ENCODE data around the gene GRIK4. TPM values are rescaled to one million over a fixed set of nuclear protein-coding genes. Genes with fewer than 3 reads are reported as not detected.

GRIK4 gene
- total and polyA plus RNA-seq, 2 of the 4 experiments (the other 2 are of a cell fraction), result 0.18 to 0.38 TPM

- ChIA-PET CTCF (interaction anchor here (0.7 kb wide), 1 partner anchor 22 kb away, joined by 9 read pairs; no protein-coding TSS in a partner anchor), POLR2A (ENCODE audit: unreplicated experiment) (no interaction called here)
- H3K14ac ChIP-seq (replicated peaks; ENCODE audit: low read depth, low read length), result no peak overlapping the region
- H3K56ac ChIP-seq (ENCODE audit: extremely low read depth, insufficient read depth, low read length), result no peak overlapping the region
- no peak overlapping the region for H2BK5ac ChIP-seq (ENCODE audit: low read depth, low read length, poor library complexity, severe bottlenecking)
- no peak overlapping the region for H3K27ac ChIP-seq (ENCODE audit: insufficient read depth, low read length)
- no peaks in the 10 kb centered on the region for H3K36me3 ChIP-seq (ENCODE audit: control insufficient read depth, insufficient read depth, low read length)
- no peak for TF ChIP-seq RFX5 (IDR thresholded peaks at IDR 0.05; ENCODE audit: low read depth, low read length)
- no peak for TF ChIP-seq MAZ (IDR thresholded peaks at IDR 0.05; ENCODE audit: borderline replicate concordance, low read depth, low read length)
- TF ChIP-seq RAD21 (IDR thresholded peaks at IDR 0.05; ENCODE audit: low read length), result no peak
- no peak for TF ChIP-seq FOS (IDR thresholded peaks at IDR 0.05; ENCODE audit: low read depth, low read length)
- no peak for TF ChIP-seq MAFK (IDR thresholded peaks at IDR 0.05; ENCODE audit: low read depth, low read length)
- TF ChIP-seq CEBPB (IDR thresholded peaks at IDR 0.05; ENCODE audit: low read depth, low read length), result no peak
- no peak for TF ChIP-seq MXI1 (IDR thresholded peaks at IDR 0.05; ENCODE audit: borderline replicate concordance, low read depth, low read length)
- no peak for TF ChIP-seq CHD1 (IDR thresholded peaks at IDR 0.05; ENCODE audit: low read depth, low read length)
- TF ChIP-seq RCOR1 (IDR thresholded peaks at IDR 0.05; ENCODE audit: insufficient replicate concordance, low read length), result no peak
- TF ChIP-seq SMC3 (IDR thresholded peaks at IDR 0.05; ENCODE audit: low read depth, low read length), result no peak
- no peak for TF ChIP-seq USF2 (IDR thresholded peaks at IDR 0.05; ENCODE audit: low read depth, low read length)
- TF ChIP-seq POLR2A (IDR thresholded peaks at IDR 0.05; ENCODE audit: low read depth, low read length), result no peak
- no peak for TF ChIP-seq ELK1 (IDR thresholded peaks at IDR 0.05; ENCODE audit: borderline replicate concordance, low read depth, low read length)
- TF ChIP-seq CTCF (conservative IDR thresholded peaks at IDR 0.05; ENCODE audit: low read depth, low read length), result no peak
- no peak for TF ChIP-seq BHLHE40 (IDR thresholded peaks at IDR 0.05; ENCODE audit: low read depth, low read length)
- no peak overlapping the region for H3K18ac ChIP-seq (ENCODE audit: low read depth, low read length)
- H2AK9ac ChIP-seq (replicated peaks; ENCODE audit: low read depth, low read length, poor library complexity), result no peak overlapping the region
- H3K9me3 ChIP-seq (ENCODE audit: control insufficient read depth, insufficient read depth, low read length), result no peaks in the 10 kb centered on the region
- in situ Hi-C loops (cut with MboI; ENCODE audit: low sequenced_read_pairs) (no loop called here), intact Hi-C loops (cut with micrococcal nuclease) (no loop called here), dilution Hi-C loops (cut with HindIII; ENCODE audit: low sequenced_read_pairs, unreplicated experiment) (no loop called here)
- H3K23ac ChIP-seq (ENCODE audit: low read depth, low read length), result no peak overlapping the region
- H2AK5ac ChIP-seq (ENCODE audit: low read depth, low read length), result no peak overlapping the region
- H2BK20ac ChIP-seq (ENCODE audit: low read depth, low read length), result no peak overlapping the region
- H2AFZ ChIP-seq (replicated peaks; ENCODE audit: low read length, poor library complexity), result no peak overlapping the region
- no peak overlapping the region for H2BK120ac ChIP-seq (ENCODE audit: low read depth, low read length)
- no peak overlapping the region for H2BK15ac ChIP-seq (ENCODE audit: low read depth, low read length)
- no peak overlapping the region for H3K4me2 ChIP-seq (ENCODE audit: low read depth, low read length)
- H3K4ac ChIP-seq (ENCODE audit: low read depth, low read length), result no peak overlapping the region
- no peak overlapping the region for H3K9ac ChIP-seq (ENCODE audit: low read depth, low read length)
- no CpG with 5 or more reads among the region's 5 CpGs for WGBS, 2 experiments (ENCODE audit: extremely low coverage in 2 of 2, insufficient read length in 1 of 2)
- H4K8ac ChIP-seq (ENCODE audit: low read depth in 2 of 2, low read length in 2 of 2), result no peak overlapping the region
- no peaks in the 10 kb centered on the region for H3K4me1 ChIP-seq (ENCODE audit: control insufficient read depth, insufficient read depth, low read length)
- BruUV-seq (replicated peaks), result no TSS peak
- no peaks in the 10 kb centered on the region for H3K79me1 ChIP-seq (ENCODE audit: low read depth in 1 of 2, low read length in 2 of 2)
- no peak overlapping the region for H4K5ac ChIP-seq (ENCODE audit: low read depth, low read length)
- no peak for ATAC-seq (ENCODE audit: low read depth)
- DNase-seq, result no peak
- no peaks in the 10 kb centered on the region for H3K9me1 ChIP-seq (ENCODE audit: insufficient read depth, low read length)
- H3K4me3 ChIP-seq (ENCODE audit: insufficient read depth, low read depth, low read length), result no peak overlapping the region
- H4K20me1 ChIP-seq (ENCODE audit: insufficient read depth, low read length), result no peaks in the 10 kb centered on the region
- peaks cover 9% of the 10 kb centered on the region; the same call in 1 of the 2 replicates for H3K27me3 ChIP-seq (ENCODE audit: control insufficient read depth, insufficient read depth, low read length)
- H4K91ac ChIP-seq (ENCODE audit: insufficient read depth, low read depth, low read length), result no peak overlapping the region
Measured at GRCh38 chr11:120824242-120824641, 312.7 kb downstream of the GRIK4 start.
